GM21360 (cell line): ENCODE results near the gene PBX3.
A peak's percentile ranks its signal among the peaks of the same experiment; 100 is the strongest.
"Not testable (repeated sequence)": the region's sequence is repeated elsewhere in the genome, so short reads cannot be mapped to it uniquely, and the experiment has no call there.

Experiments
- ATAC-seq: cut with Tn5 transposase; IDR thresholded peaks from one replicate; pipeline ENCODE4 v1.9.1; 2021; ENCODE audit warnings: mild to moderate bottlenecking, moderate library complexity; ENCODE audit not compliant: unreplicated experiment

PBX3 gene

DNA sequence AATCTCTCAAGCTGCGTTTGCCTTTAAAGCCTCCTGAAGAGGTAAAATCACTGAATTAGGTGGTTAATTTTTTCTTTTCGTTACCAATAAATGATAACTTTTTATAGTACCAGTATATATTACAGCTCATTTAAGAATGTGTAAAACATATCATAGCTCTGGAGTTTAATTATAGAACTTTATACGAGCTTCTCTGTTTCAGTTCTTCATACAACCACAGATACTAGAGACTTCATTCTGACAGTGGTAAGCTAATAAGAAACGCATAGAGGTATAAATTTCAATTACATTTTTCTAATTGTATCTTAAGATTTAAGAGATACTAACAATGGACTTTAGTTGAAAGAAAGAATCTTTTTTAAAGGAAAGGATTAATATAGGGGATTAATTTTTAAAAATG lies 73.9 kb downstream of the PBX3 start:
- no peak for ATAC-seq

DNA sequence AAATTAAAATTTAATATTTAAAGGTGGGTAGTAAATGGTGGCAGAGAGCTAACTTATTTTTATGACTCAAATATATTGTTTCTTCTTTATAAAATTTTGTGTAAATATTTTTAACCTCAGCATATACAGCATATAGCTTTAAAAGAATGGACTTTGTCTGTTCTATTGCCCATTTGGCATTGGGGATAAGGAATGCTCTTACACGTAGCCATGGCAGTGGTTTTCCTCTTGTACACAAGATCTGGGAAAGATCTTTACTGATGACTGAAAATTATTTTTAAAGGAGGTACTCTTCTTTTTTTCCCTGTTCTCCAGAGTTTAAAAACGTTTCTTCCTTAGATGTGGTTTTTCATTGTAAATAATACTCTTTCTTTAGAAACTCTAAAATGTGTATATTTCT lies 75.0 kb downstream of the PBX3 start:
- ATAC-seq: no peak

GRCh38 chr9:125822902-125823301 lies 75.7 kb downstream of the PBX3 start:
- no peak for ATAC-seq

- not testable (repeated sequence) for ATAC-seq
These were observed 76.8 kb downstream of the PBX3 start for GRCh38 chr9:125823874-125824406.

DNA sequence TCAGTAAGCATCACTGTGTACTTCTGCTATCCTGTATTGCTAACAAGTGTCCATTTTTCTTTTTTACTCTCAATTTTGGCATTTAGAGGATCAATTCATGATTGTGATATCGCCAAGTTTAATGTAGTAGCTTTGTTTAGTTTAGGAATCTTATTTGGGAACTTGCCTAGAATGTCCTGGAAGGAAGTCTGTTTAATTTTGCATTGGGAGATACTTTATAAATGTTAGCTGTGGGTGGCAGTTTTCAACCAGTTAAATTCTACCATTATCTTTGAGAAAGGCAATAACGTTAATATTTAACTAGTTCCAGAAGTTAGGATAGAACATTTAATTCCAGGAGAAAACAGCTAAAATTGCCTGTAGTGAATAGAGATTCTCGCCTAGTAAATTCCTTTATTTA lies 78.6 kb downstream of the PBX3 start:
- ATAC-seq: no peak

DNA sequence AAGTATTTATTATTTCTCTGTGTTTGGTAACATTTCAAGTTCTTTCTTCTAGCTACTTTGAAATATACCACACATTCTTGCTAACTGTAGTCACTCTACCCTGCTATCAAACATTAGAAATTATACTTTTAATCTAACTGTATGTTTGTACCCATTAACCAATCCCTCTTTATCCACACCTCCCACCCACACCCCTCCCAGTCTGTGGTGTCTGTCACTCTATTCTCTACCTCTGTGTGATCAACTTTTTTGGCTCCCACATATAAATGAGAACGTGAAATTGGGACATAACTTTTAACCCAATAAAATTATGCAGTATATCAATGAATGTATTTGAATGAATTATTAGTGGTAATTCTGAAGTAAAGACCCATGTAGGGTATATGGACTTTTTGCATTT lies 79.7 kb downstream of the PBX3 start:
- no peak for ATAC-seq

- peak; percentile 60 for ATAC-seq
These were observed 82.6 kb downstream of the PBX3 start for GRCh38 chr9:125829743-125830142.

- no peak for ATAC-seq
These were observed 83.9 kb downstream of the PBX3 start for GRCh38 chr9:125831054-125831453.

DNA sequence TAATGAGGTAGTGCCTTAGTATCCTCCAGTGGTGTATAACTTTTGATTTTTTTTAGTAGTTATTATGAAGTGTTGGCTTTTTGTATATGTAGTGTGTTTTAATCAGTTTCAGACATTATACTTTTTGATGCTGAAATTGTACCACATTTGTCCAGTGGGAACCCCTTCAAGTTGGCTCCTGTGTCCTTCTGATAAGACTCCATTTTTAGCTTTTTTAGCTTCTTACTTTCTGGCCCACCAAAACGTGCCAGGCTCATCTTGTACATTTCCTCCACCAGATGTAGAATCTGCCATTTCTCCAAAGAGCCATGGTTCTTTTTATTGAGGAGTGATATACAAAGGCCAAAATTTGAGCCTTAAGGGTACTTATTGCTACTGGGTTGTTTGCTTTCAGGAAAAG lies 84.4 kb downstream of the PBX3 start:
- no peak for ATAC-seq

GRCh38 chr9:125835655-125836054 lies 88.5 kb downstream of the PBX3 start:
- ATAC-seq: no peak

GRCh38 chr9:125839317-125839716 lies 92.1 kb downstream of the PBX3 start:
- no peak for ATAC-seq

DNA sequence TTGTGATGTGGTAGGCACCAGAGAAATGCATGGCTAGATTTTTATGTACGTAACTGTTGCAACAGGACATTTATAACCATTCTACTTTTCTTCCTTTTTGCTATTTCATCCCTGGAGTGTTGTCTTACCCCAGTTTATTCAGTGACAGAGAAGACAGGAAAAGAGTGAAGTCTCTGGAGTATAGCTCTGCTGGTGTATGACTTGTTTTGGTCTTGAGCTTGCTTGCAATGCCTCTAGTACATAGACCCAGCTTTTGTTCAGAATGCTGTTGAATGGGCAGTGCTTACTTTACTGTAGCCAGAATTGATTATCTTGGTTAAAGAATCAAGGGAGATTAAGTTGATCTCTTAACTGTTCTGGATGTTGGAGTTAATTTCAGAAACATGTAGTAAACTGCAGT lies 94.3 kb downstream of the PBX3 start:
- no peak for ATAC-seq

DNA sequence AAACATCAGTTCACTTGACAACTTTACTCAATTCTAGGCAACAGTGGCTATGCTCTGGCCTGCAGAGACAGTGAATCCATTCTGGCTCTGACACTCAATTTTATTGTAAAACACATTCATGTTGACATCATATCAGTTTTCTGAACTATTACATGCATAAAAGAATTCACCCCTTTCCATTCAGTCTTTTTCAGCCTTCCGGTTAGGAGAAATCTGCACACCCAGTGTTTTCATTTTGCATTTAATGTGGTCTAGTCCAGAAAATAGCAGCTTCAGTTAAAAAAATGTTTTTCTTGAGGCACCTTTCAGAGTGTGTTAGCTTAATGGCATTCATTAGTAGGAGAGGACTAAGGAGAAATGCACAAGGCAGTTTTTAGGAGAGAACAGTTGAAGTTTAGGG lies 95.1 kb downstream of the PBX3 start:
- no peak for ATAC-seq

- no peak for ATAC-seq
These were observed 96.5 kb downstream of the PBX3 start for GRCh38 chr9:125843646-125844045.

- ATAC-seq: no peak
These were observed 97.4 kb downstream of the PBX3 start for GRCh38 chr9:125844611-125845010.

- no peak for ATAC-seq
These were observed 98.2 kb downstream of the PBX3 start for GRCh38 chr9:125845271-125845808.

DNA sequence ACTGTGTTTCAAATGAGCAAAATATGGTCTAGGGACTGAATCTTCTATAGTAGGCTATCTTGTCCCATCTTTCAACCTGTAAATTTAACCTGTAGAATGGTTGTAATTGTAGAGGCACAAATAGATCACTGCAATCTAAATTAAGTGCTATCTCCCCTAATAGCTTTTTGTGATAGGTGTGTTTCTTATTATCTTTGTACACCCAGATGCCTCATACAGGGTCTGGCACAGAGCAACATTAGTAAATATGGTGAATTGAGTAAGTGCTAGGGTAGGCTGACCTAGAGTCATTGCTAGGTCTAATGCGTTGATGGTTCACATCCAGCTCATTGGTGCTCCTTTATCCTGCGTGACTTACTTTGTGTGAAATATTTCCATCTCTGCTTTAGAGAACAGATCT lies 100.6 kb downstream of the PBX3 start:
- ATAC-seq: no peak

- no peak for ATAC-seq
These were observed 103.0 kb downstream of the PBX3 start for GRCh38 chr9:125850106-125850632.

DNA sequence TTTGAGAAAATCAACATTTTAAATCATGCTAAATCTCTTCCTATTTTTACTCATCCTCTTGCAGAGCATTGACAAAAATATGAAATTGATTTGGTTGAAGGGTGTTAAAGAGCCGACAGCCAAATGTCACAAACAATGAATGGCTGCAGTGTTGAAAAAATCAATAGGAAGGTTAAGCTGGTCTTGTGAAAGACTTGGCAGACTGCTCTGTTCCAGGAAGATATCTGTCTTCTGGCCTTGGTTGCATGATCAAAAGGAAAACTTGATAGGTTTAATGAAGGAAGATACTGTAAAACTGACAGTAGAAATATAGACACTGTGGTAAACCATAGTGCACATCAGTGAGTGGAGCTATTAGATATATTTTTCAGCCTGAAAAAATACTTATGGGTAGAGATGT lies 103.6 kb downstream of the PBX3 start:
- ATAC-seq: no peak

DNA sequence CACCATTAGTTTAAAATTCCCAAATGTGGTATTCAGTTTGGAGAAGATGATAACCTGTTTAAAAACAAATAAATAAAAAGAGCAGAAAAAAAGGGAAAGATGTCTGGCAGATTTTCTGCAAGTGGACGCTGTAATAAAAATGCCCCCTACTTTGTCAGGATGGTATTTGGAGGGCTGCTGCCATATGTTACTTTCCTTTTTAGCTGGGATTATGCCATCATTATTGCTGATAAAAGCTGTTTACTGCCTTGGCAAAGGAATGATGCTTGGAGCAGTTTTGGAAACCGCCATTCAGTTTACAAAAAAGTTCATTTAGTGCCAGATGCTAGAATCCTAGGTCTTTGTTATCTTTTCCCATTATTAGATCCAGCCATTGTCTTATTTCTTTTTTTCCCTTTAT lies 104.8 kb downstream of the PBX3 start:
- ATAC-seq: no peak

DNA sequence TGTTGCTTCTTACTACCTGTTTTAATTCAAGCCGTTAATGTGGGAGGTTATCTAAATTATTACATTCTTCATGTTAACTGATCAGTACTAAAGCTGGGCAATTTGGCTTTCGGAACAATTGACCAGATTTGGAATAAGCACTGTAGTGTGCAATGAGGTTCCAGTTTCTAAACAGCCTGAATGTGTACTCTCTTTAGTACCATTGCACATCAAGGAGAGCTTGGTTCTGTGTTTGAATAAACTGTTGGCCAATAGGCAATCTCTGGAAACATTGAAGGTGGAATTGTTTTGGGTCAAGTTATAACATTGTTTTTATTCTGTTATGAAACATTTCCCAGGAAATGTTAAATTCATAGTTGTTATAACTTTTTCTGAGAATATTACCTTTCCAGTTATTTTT lies 105.2 kb downstream of the PBX3 start:
- ATAC-seq: no peak

DNA sequence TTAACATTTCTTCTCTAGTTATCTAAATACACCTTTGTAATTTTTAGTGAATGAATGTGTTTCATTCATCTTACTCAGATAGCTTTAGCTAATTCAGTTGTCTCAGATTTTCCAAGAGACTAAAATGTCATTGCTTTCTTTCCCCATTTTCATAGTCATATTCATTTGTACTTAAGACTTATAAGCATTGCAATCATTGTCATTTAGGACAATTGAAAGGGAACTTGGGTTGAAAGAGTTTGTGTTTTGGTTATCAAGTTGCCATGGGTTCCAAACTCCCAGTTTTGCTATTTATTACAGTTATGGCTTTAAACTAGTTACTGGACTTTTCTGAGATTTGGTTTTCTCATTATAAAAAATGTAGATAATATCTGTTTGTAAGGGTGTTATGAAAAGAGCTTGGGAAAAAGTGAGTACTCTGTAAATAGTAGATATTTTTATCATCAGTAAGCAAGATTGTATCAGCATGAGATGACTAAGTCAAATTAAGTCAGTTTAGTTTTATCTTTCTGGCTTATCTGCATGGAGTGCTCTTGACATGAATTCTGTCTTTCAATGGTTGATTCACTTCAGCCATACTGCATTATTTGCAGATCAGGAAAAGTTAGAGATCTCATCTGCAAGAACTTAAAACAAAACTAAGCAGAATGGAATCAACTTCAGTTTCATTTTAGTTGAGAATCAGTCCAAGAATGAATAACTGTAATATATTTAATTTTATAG lies 107.5 kb downstream of the PBX3 start:
- ATAC-seq: no peak

DNA sequence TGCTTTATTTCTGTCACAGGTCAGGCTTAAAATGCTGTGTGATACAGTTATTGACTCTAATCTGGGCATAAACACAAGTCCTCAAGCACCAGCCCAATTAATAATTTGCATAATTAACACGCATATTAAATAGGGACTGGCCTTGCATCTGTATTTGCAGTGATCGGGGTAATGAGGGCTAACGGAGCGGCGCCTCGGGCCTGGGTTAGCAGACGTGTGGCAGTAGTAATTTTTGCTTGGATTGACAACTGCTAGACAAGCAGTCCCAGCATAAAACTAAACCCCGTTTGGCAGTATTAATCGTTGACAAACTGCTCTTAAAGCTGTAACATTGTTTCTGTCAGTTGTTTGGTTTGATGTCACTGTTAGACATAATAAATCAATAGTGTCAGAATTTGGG lies 109.2 kb downstream of the PBX3 start:
- ATAC-seq: no peak
